Heart left ventricle (tissue), 16 donors: ENCODE data around the gene BMP2K. TPM values are rescaled to one million over a fixed set of nuclear protein-coding genes. Genes with fewer than 3 reads are reported as not detected.

ENCODE experiments used
- ATAC-seq, 4 donors: fragments of 200-7000 bp; cut with Tn5 transposase; one replicate each; pipeline ENCODE4 v1.9.1; 2020 to 2022; ENCODE audit warnings: moderate library complexity in 4 of 4, mild to moderate bottlenecking in 3 of 4, moderate number of reproducible peaks in 1 of 4
- DNase-seq, 5 donors: peaks; one replicate each; pipeline ENCODE4 v3.0.0-alpha.2; 2020
- H3K27ac ChIP-seq, 12 donors: fragments of 200-600 bp; sonication (generic) in 4 of 12; one replicate each; pipeline versions ENCODE4 v1.5.0 to v1.8.0; 2016 to 2022; ENCODE audit warnings: mild to moderate bottlenecking in 2 of 12
- H3K27me3 ChIP-seq, 9 donors: fragments of 200-600 bp; sonication (generic) in 2 of 9; one replicate each; pipeline versions ENCODE4 v1.5.1 to v1.8.0; 2016 to 2022; ENCODE audit warnings: mild to moderate bottlenecking in 3 of 9
- H3K36me3 ChIP-seq, 9 donors: fragments of 200-600 bp; sonication (generic) in 2 of 9; one replicate each; pipeline versions ENCODE4 v1.5.0 to v1.8.0; 2018 to 2022; ENCODE audit warnings: mild to moderate bottlenecking in 2 of 9
- H3K4me1 ChIP-seq, 12 donors: fragments of 200-600 bp; sonication (generic) in 4 of 12; one replicate each; pipeline versions ENCODE4 v1.5.0 to v1.8.0; 2016 to 2022; ENCODE audit warnings: mild to moderate bottlenecking in 3 of 12
- H3K4me3 ChIP-seq, 12 donors: fragments of 200-600 bp; sonication (generic) in 4 of 12; one replicate each; pipeline versions ENCODE4 v1.5.0 to v1.8.0; 2017 to 2022; ENCODE audit warnings: mild to moderate bottlenecking in 9 of 12, moderate library complexity in 4 of 12
- H3K9me3 ChIP-seq, 12 donors: fragments of 200-600 bp; sonication (generic) in 4 of 12; one replicate each; pipeline versions ENCODE4 v1.5.0 to v1.8.0; 2016 to 2022; ENCODE audit warnings: mild to moderate bottlenecking in 1 of 12
- CTCF ChIP-seq, 12 donors: fragments of 200-600 bp; sonication (generic) in 4 of 12; IDR thresholded peaks; one replicate each; pipeline versions ENCODE4 v1.5.0 to v1.8.0; 2018 to 2022; ENCODE audit warnings: antibody characterized with exemption in 12 of 12, mild to moderate bottlenecking in 5 of 12
- POLR2A ChIP-seq, 2 donors: fragments of 450-650 bp; IDR thresholded peaks; one replicate each; pipeline ENCODE4 v1.6.1; 2017; ENCODE audit warnings: antibody characterized with exemption in 2 of 2, mild to moderate bottlenecking in 2 of 2, moderate library complexity in 2 of 2
- WGBS, 4 donors: extraction: QIAGEN DNeasy Blood & Tissue Kit in 2 of 4; methylation state at CpG; one replicate each; pipeline versions ENCODE4 v1.1.5 to v1.1.7; 2013 to 2018; 5-methylcytosine and 5-hydroxymethylcytosine counted together
- intact Hi-C, 10 donors: fragments of 100-400 bp; cut with DNase I; formaldehyde crosslinking; loops; one replicate each; pipeline versions ENCODE4 v1.11.1 to v1.14.2; 2022
- polyA plus RNA-seq, 2 donors: library from polyadenylated mRNA; stranded (reverse); fragments of 200-250 nt; gene quantifications; one replicate each; pipeline ENCODE4 v1.2.3, GENCODE V29; 2013
- total RNA-seq, 9 donors: library from RNA; depleted of rRNA in 2 of 9; stranded (reverse); fragments of >200 nt in 2 of 9; fragmentation: NEBNext Ultra II Directional in 3 of 9; extraction: Animal tissue kit (Norgen Biotek cat#: 25700) in 3 of 9; gene quantifications; one replicate each; pipeline versions ENCODE4 v1.1.0 to v1.2.4, GENCODE V29; 2016 to 2023
- donor health status: ischemic (EF 13 %, LVEDD 7.1; RV severe dilation, severe dysfunction).
- donor health status: healthy with polysubstance abuse.
- donor health status: DM: no; HTN: yes; CAD: no.
- donor health status: DM: no; HTN: no; CAD: no.
- donor health status: ischemic (EF 25% LVEDD 6.9; RV normal size, moderate dysfunction).
- donor health status: ischemic (EF 25% LVEDD 5.7; RV mildly dilated, moderate dysfunction).
- donor health status: healthy.
- donor health status: DM: yes; HTN: yes; CAD: no.
- donor health status: ischemic (EF 35%, LVEDD 5.7; RV mildly dilated, moderate dysfunction).
- donor health status: nonischemic (EF 11% LVEDD 7.7; RV severe dilation, severe dysfunction).
- donor health status: DM: yes; HTN: yes; CAD: no.
- donor health status: PGD.
- donor health status: ischemic (EF 29% LVEDD 5.4; RV normal size, mild dysfunction).
- donor health status: nonischemic (EF 23%, LVEDD 6.1; RV moderate dilation, normal function).

Gene BMP2K
- total and polyA plus RNA-seq, 11 donors: 5.4 to 65.7 (median 21.6) TPM

DNA sequence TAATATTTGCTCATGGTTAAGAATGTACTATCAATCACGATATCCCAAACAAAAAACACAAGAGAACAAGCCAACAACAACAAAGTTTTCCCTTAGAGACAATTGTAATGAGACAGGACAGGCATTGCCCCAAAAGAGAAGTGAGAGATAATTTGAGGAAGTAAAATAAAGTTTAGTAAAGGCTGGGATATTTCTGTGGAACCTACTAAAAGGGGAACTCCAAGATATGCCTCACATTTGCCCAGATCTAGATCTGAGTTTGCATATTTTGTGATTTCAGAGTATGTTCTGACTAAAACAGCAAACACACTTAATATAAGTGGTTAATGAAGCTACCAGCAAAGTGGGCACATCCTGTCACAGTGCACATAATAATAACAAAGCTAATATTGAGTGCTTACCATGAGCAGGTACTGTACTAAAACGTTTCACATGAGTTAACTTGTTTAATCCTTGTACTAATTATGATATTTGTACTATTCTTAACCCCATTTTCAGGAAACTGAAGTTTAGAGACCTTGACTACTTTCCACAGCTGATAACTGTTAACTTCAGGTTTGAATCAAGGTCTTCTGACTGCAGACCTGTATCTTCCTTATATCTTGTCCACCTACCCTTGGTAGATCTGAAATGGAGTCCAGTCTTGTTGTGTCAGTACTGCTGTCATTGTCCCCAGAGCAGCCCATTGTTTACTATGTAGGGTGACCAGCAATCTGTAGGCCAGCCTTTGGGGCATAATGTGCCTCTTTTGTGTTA lies 26.0 kb upstream of the BMP2K start:
- intact Hi-C loops: no loop called here
- no peak for TF ChIP-seq CTCF (IDR thresholded peaks at IDR 0.05)
- TF ChIP-seq POLR2A (IDR thresholded peaks at IDR 0.05): no peak
- WGBS, 4 donors: 17 to 24% (median 20%) methylated on average over 2 of the region's 2 CpGs
- no peak for DNase-seq
- H3K4me3 ChIP-seq: no peak overlapping the region
- H3K9me3 ChIP-seq: no peaks in the 10 kb centered on the region
- H3K27me3 ChIP-seq: no peaks in the 10 kb centered on the region
- H3K4me1 ChIP-seq: peaks cover 0 to 26% (median 9%) of the 10 kb centered on the region in 12 donors
- peak overlapping the region in 8 of 12 donors; percentile 12 to 83 (median 34) for H3K27ac ChIP-seq
- no peaks in the 10 kb centered on the region for H3K36me3 ChIP-seq
- peak; percentile 26 to 66 (median 44) for ATAC-seq

DNA sequence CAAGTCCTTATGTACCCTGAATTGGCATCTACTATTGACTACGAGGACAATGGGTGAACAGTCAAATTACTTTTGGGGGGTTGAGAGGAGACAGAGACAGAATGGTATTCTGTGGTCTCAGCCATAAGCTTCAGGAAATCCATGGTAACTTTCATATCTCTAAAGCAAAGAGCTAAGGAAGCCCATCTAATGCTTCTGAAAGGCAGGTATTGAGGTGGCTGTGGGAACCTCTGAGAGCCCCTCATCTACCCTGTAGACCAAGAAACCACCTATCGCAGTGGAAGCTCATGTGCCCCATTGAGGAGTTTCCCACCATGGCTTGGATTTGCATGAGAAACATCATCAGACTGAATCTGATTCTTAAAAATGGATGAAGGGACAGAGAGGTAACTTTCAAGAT lies 23.1 kb upstream of the BMP2K start:
- Histone ChIP-seq H3K9me3 (no peaks in the 10 kb centered on the region), H3K4me3 (no peak overlapping the region), H3K36me3 (no peaks in the 10 kb centered on the region), H3K27me3 (no peaks in the 10 kb centered on the region), H3K4me1 (peaks cover 0 to 25% (median 9%) of the 10 kb centered on the region in 12 donors), H3K27ac (no peak overlapping the region)
- TF ChIP-seq POLR2A (IDR thresholded peaks at IDR 0.05) (no peak), CTCF (IDR thresholded peaks at IDR 0.05) (no peak)
- intact Hi-C loops: no loop called here
- 93 to 96% (median 93%) methylated on average over 2 of the region's 2 CpGs for WGBS, 4 donors
- DNase-seq (no peak), ATAC-seq (no peak)

DNA sequence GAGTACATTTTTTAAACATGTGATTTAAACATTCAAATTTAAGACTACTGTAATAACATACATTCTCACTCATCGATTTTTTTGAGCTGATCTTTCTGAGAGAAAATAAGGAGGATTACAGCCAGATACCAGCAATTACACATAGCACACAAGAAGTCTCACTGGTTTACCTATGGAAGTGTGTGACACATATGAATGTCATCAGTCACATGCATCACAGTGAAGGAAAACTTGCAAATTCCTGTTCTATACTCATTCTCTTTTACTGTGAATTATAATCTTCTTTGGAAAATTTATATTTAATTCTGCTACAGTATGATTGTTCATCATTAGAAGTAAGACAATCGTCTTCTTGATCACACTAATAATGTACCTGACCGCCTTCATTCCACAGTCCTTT lies 21.3 kb upstream of the BMP2K start:
- Histone ChIP-seq H3K4me1 (peaks cover 0 to 16% (median 2%) of the 10 kb centered on the region in 12 donors), H3K36me3 (no peaks in the 10 kb centered on the region), H3K27ac (no peak overlapping the region), H3K27me3 (no peaks in the 10 kb centered on the region), H3K9me3 (no peaks in the 10 kb centered on the region), H3K4me3 (no peak overlapping the region)
- intact Hi-C loops: no loop called here
- 82 to 91% (median 89%) methylated on average over 3 of the region's 3 CpGs for WGBS, 4 donors
- ATAC-seq (no peak), DNase-seq (no peak)
- TF ChIP-seq POLR2A (IDR thresholded peaks at IDR 0.05): no peak
- no peak for TF ChIP-seq CTCF (IDR thresholded peaks at IDR 0.05)

DNA sequence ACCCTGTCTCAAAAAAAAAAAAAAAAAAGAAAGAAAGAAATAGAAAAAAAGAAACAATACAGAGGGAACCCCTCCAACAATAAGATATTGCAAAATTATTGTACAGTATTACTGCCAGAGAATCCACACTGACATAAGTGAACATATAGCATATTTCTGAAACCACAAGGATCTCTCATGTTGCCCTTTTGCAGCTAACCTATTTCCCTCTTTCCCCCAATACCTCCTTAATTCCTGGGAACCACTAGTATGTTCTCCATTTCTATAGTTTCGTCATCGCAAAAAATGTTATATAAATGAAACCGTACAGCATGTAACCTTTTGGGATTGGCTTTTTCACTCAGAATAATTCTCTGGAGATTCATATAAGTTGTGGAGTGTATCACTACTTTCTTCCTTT lies 20.0 kb upstream of the BMP2K start:
- WGBS, 4 donors: 85 to 92% (median 90%) methylated on average over 3 of the region's 3 CpGs
- no peak overlapping the region for H3K27ac ChIP-seq
- peaks cover 0 to 3% (median 0%) of the 10 kb centered on the region in 12 donors for H3K4me1 ChIP-seq
- DNase-seq (no peak), ATAC-seq (no peak)
- no peak overlapping the region for H3K4me3 ChIP-seq
- no peaks in the 10 kb centered on the region for H3K36me3 ChIP-seq
- no peaks in the 10 kb centered on the region for H3K27me3 ChIP-seq
- H3K9me3 ChIP-seq: no peaks in the 10 kb centered on the region
- TF ChIP-seq POLR2A (IDR thresholded peaks at IDR 0.05) (no peak), CTCF (IDR thresholded peaks at IDR 0.05) (no peak)
- intact Hi-C loops: no loop called here
